GM12878 (cell line): Measurements from ENCODE around the gene COL17A1. TPM values are rescaled to one million over a fixed set of nuclear protein-coding genes. Genes with fewer than 3 reads are reported as not detected.

Experiments
- BMI1 ChIP-seq: fragments of 450-650 bp; IDR thresholded peaks from 2 replicates; pipeline ENCODE4 v1.6.1; 2016; ENCODE audit warnings: mild to moderate bottlenecking, moderate library complexity, borderline replicate concordance
- CTCF ChIP-seq, 3 experiments: IDR thresholded peaks in 2 of 3; conservative IDR thresholded peaks in 1 of 3; 2 replicates each; pipeline ENCODE4 v1.5.1; 2011; ENCODE audit warnings: low read depth in 3 of 3, low read length in 3 of 3, mild to moderate bottlenecking in 3 of 3, control low read depth in 2 of 3, moderate library complexity in 2 of 3, inconsistent platforms in 1 of 3, mixed read lengths in 1 of 3; ENCODE audit not compliant: control insufficient read depth in 2 of 3, insufficient read depth in 1 of 3; ENCODE audit errors: extremely low read depth in 1 of 3
- ELK1 ChIP-seq: IDR thresholded peaks from 2 replicates; pipeline ENCODE4 v1.6.1; 2012; ENCODE audit warnings: low read depth, low read length, improper control_type of control experiment
- MAX ChIP-seq: IDR thresholded peaks from 2 replicates; pipeline ENCODE4 v1.6.1; 2012; ENCODE audit warnings: low read depth, low read length, improper control_type of control experiment
- MEF2B ChIP-seq: fragments of 450-650 bp; IDR thresholded peaks from 2 replicates; pipeline ENCODE4 v1.6.1; 2018; ENCODE audit warnings: mild to moderate bottlenecking, moderate library complexity; ENCODE audit not compliant: partially characterized antibody, poor library complexity, severe bottlenecking
- POLR2A ChIP-seq: IDR thresholded peaks from 2 replicates; pipeline ENCODE4 v1.6.1; 2011; ENCODE audit warnings: low read depth, mild to moderate bottlenecking, low read length
- RAD21 ChIP-seq: IDR thresholded peaks from 2 replicates; pipeline ENCODE4 v1.6.1; 2011; ENCODE audit warnings: mild to moderate bottlenecking, low read depth, low read length, moderate library complexity; ENCODE audit not compliant: insufficient read depth
- SMC3 ChIP-seq: IDR thresholded peaks from 2 replicates; pipeline ENCODE4 v1.6.1; 2011; ENCODE audit warnings: low read length, improper control_type of control experiment, borderline replicate concordance
- polyA plus RNA-seq, 11 experiments: library from polyadenylated mRNA; depleted of rRNA in 4 of 11; unstranded in 6 of 11; stranded (reverse) in 5 of 11; fragments of >200 nt; fragmentation: Nextera tagmentation in 4 of 11; fragmentation: Illumina TruSeq in 1 of 11; extraction: Ambion mirVana in 4 of 11; extraction: Trizol in 1 of 11; gene quantifications; 1 replicate in 1 of 11; 2 replicates in 10 of 11; pipeline versions ENCODE4 v1.2.1 to v1.2.3, GENCODE V29; 2011 to 2016; ENCODE audit warnings: inconsistent platforms in 2 of 11, missing spikeins in 2 of 11, low read depth in 1 of 11
- total RNA-seq, 4 experiments: library from RNA; depleted of rRNA in 3 of 4; stranded (reverse); fragments of >200 nt in 3 of 4; fragmentation: Illumina TruSeq in 1 of 4; extraction: Trizol in 1 of 4; gene quantifications; 2 replicates each; pipeline versions ENCODE4 v1.2.1 to v1.2.3, GENCODE V29; 2013 to 2021

COL17A1 gene
- total and polyA plus RNA-seq, 10 of the 15 experiments (the other 5 are each of a cell fraction or from before 2014, with no cell fraction given) = 0.08 to 0.22 TPM; not detected in 8

- TF ChIP-seq ELK1 (no peak), MEF2B (no peak), SMC3 (peak; percentile 29; the same call in 1 of the 2 replicates), POLR2A (no peak), MAX (no peak), BMI1 (no peak), CTCF (IDR thresholded peaks at IDR 0.05 in 2 of 3, conservative IDR thresholded peaks at IDR 0.05 in 1 of 3; ENCODE audit: control insufficient read depth in 2 of 3, extremely low read depth in 1 of 3, insufficient read depth in 1 of 3, low read depth in 3 of 3, low read length in 3 of 3) (peak in 2 of 3 experiments; percentile 39 to 51; a peak in 3 of 6 replicates), RAD21 (peak; percentile 54)
- TF ChIP-seq, all 136 proteins: peak for 3
These were observed 40.3 kb downstream of the COL17A1 start (continued) for GRCh38 chr10:104045151-104046089.
